HG03039 (cell line): ENCODE results near the gene ENTREP3.
"Not testable (repeated sequence)": the region's sequence is repeated elsewhere in the genome, so short reads cannot be mapped to it uniquely, and the experiment has no call there.

ENCODE experiments used
- ATAC-seq: cut with Tn5 transposase; IDR thresholded peaks from one replicate; pipeline ENCODE4 v1.9.1; 2021; ENCODE audit warnings: mild to moderate bottlenecking, moderate library complexity; ENCODE audit not compliant: unreplicated experiment

The ENTREP3 gene

DNA sequence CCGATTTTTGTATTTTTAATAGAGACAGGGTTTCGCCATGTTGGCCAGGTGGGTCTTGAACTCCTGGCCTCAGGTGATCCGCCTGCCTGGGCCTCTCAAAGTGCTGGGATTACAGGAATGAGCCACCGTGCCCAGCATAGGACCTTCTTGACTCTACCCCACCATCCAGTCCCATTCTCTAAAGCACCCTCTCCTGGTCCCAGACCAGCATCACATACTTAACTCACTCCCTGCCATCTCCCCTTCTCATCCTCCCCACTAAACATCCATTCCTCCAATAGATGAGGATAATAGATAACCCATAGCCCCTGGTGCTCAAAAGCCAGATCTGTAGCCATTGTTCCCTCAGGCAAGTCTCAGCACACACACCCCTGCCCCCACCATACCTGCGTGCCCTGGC is 2.1 kb downstream of the ENTREP3 start:
- no peak for ATAC-seq

DNA sequence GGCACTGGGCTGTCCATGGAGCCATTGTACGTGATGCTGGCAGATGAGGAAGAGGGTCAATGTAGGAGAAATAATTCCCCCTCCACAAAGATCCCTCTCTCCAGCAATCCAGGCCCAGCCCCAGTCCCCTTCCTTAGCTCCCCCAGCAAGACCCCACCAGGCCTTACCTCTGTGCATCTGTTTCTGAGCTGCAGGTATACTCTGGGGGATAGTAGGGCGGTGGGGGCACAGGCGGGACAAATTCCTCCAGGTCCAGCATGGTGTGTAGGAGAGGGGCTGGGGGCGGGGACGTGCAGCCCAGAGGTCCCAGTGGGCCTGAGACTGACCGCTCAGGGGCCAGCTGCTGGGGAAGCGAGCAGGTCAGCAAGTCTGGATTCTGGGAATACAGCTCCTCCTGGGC is 3.7 kb downstream of the ENTREP3 start:
- no peak for ATAC-seq

DNA sequence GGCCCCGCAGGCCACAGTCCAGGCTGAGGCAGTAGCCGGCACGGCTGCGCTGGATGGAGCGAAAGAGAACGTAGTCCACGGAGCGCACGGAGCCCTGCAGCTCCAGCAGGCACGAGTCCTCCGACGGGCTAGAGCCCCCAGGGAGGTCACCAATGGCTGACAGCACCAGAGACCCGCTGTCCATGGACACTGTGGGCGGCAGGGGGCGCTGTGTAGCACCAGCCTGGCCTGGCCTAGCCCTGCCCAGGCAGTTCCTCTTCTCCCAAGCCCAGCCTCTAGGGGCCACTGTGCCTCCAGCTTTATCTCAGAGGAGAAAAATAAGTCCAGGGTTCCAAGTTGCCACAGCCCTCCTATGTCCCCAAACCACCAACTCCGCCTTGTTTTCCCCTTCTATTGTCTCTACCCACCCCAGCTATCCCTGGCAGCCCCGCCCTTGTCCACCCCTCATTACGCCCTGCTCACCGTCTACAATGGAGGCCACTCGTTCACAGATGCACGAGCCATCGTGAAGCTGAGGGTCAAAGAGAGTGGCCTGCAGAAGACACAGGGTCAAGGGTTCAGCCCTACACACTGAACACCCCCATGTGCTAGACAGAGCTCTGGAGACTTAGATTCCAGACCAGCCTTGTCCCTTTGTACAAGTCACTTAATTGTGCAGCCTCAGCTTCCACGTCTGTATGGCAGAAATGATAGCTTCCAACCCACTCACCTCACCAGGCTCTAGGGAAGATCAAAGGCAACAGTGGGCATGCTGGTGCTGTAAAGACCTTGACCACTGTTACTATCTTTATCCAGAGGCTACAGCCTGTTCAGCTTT is 4.4 kb downstream of the ENTREP3 start:
- ATAC-seq: peak; percentile 77

DNA sequence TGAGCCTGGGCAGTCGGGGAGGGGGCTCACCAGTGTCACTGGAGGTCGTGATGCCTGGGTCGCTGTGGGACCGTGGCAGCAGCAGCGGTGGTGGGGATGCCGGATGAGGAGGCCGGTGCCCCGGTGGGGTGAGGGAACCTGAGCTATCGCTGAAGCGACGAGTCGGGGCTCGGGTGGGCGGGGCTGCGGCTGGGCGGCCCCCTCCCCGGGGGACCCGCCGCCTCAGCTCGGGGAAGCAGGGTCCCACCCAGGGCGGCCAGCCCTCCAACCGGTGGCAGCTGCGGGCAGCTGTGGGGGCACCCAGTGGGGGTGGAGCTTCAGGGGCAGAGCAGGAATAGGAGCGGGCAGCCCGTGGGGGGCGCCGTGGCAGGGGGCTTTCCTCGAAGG is 5.0 kb downstream of the ENTREP3 start:
- peak; percentile 9 for ATAC-seq

DNA sequence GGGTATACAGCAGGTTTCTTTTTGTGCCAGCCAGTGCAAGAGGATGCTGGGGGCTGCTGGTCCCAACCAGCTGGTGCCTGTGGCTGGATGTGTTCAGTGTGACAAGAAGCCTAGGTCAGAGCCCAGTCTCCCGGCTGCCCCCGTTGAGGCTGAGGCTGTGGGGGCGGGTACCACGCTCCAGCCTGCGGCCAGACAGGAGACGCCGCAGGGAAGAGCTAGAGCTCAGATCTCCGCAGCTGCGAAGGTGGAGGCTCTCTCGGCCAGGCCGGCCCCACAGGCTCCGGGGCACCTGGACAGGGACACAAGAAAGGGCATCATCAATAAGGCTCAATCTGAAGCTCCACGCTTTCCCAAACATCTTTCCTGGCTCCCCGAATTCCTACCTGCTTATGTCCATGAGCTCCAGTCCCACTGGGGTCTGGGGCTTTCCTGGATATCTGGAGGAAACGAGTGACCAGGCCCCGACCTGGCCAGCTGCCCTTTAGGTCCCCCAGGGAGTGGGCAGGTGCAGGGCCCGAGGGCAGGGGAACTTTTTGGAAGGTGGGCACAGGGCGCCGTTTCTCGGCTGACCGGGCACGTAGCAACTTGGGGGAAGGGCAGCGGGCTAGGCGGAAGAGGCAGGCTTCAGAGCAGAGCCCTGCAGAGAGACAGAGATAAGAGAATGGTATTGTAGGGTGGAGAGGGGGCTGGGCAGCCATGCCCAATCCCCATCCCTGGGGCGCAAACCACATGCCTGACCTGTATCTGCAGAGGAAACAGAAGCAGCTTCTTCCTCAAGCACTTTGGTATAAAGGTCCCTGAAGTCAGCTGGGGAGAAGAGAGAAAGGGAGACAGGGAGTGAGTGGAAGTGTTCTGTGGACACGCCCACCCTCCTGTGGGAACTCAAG is 7.4 kb downstream of the ENTREP3 start:
- no peak for ATAC-seq

DNA sequence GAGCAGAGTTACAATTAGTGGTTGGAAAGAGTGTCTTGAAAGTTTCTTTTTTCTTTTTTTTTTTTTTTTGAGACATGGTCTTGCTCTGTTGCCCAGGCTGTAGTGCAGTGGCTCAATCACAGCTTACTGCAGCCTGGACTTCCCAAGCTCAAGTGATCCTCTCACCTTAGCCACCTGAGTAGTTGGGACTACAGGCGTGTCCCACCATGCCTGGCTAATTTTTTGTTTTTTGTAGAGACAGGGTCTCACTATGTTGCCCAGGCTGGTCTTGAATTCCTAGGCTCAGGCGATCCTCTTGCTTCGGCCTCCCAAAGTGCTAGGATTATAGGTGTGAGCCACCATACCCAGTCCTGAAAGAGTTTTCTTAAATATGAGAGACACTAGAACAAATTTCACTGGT is 8.5 kb downstream of the ENTREP3 start:
- not testable (repeated sequence) for ATAC-seq

DNA sequence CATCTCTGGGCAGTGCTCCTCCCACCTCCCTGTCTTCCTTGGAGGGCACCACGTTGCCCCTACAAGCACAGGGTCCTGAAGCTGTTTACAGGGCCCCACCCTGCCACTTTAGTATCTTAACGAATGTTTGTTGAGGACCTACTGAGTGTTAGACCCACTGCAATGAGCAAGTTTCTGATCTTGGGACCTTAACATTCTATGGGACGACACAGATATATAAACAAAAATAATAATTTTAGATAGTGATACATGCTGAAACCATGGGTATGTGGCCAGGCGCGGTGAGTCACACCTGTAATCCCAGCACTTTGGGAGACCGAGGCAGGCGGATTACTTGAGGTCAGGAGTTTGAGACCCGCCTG is 10.1 kb downstream of the ENTREP3 start:
- peak; percentile 3 for ATAC-seq

DNA sequence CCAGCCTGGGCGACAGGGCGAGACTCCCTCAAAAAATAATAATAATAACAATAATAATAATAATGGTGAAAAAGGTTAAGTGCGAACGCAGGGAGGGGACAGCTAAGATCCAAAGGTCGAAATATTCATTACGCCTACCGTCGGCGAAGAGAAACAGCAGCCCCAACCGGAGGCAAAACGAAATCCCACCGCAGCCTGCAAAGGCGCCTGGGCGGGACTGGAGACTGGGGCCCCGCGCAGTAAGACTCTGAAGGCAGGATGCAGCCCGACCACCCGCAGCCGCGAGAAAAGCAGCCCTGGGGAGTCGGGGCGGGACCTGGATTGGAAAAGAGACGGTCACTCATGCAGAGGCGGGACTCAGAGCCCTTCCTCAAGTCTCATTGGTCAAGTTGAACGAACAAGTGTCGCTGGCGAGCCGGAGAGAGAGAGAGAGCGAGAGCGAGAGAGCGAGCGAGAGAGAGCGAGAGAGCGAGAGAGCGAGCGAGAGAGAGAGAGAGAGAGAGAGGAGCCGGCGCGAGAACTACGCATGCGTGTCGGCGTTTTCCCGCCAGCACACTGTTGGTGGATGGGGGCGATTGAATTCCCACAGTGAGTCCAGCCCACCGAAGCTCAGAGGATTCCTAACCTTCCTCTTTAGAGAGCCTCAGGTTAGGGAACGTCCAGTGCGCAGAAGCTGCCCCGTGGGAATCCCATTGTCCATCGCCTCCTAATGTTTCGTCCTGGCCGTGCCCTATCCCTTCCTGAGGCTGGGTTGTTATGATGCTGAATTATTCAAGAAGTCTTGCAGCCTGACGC is 10.7 kb downstream of the ENTREP3 start:
- ATAC-seq: peak; percentile 75

DNA sequence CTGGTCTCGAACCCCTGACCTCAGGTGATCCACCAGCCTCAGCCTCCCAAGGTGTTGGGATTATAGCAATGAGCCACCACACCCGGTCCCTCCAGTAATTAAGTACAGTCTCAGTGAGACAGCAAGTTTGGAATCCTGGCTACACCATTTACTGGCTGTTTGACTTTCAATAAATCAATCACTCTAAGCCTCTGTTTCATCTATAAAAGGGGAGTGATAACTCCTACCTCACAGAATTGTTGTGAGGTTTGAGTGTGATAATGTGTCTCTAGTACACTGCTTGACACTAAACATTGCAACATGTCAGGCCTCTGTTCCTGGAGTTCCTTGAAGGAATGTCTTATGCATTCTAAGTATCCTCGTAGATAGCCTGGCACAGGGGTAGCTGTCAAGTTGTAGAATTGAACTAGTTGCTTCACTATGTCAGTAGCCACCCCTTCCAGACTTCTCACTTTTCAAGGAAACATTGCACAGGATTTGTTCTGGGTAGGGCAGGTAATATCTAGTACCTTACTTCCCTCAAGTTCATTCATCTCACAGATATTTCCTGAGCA is 12.4 kb downstream of the ENTREP3 start:
- no peak for ATAC-seq

DNA sequence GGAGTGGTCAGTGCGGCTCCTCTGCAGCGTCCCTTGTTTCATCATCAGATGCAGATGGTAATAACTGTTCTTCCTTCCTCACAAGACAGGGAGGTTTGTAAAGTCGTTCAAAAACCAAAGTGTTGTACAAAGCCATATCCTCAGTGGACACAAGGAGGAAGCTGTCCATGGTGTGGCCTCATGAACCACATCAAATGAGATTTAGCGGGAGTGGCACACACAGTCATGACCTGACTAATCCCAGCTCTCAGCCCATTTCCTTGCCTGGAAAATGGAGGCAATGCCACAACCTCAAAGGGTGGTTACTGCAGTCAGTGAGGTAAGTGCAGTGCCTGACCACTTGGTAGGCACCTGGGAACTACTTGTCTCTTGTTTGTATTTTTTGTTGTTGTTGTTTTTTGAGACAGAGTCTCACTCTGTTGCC is 13.4 kb downstream of the ENTREP3 start:
- no peak for ATAC-seq

DNA sequence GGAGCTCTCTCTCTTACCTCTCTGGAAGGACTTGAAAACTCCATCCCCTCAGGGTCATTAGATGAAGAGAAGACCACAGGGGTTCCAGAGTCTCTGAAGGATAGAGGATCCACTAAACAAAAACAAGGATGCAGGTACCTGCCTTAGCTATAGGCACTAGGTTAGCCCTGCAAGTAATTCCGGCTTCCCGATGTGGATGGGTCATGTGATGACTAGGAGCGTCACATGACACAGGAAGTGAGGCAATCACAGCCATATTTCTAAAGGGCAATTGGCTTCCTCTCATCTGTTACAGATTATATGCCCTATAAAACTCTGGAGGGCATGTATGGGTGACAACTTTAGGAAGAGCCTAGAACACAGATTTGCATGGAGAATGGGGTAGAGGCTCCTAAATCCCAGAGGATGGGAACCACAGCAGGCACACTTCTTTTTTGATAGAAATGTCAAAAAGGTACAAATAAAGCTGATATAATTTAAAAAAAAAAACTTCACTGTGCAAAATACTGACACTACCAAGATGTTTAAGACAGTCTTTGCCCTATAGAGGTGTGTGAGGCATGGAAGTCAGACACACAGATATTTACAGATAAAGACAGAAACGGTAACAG is 14.1 kb downstream of the ENTREP3 start:
- ATAC-seq: no peak

DNA sequence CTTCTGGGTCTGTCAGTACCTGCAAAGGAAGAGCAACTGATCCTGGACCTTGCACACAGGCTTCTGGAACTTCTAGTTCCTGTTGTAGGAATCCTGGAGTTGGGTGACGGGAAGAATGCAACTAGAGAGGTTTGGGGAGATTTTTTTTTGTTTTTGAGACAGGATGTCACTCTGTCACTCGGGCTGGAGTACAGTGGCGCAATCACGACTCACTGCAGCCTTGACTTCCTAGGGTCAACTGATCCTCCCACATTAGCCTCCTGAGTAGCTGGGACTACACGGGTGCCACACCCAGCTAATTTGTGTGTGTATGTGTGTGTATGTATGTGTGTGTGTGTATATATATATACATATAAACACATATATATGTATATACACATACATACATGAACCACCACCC is 18.8 kb downstream of the ENTREP3 start:
- no peak for ATAC-seq

DNA sequence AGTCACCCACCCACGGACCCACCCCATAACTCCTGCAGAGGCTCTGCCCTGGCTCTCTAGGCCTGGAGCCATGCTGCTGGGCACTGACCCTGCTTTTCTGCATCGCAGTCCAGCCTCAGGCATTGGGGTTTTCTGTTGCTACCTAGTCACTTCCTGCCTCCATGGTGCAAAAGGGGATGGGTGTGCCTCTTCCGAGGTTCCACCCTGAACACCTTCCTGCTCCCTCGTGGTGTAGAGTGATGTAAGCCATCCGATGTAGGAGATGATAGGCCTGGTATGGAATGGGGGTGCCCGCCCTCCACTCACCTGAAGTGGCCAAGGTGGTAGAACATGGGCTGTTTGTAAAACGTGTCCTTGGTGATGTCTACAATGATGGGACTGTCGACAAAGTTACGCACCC is 19.9 kb downstream of the ENTREP3 start:
- ATAC-seq: not testable (repeated sequence)

DNA sequence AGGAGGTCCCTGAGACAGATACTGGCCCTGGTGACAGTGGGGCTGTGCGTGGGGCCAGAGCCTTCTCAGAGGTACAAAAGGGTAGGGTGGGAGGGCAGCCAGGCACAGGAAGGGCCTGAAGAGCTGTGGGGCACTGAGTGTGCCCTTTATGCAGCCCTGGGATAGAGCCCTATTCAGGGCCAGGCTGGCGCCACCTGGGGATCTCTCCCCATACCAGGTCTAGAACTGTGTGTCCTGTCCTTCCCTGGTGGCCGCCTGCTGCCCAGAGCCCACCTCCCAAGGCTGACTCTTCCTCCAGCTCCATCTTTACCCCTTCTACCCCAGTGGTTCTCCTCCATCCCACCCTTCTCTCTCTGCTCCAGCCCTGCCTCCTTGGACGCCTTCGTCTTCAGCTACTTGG is 21.8 kb downstream of the ENTREP3 start:
- ATAC-seq: not testable (repeated sequence)

DNA sequence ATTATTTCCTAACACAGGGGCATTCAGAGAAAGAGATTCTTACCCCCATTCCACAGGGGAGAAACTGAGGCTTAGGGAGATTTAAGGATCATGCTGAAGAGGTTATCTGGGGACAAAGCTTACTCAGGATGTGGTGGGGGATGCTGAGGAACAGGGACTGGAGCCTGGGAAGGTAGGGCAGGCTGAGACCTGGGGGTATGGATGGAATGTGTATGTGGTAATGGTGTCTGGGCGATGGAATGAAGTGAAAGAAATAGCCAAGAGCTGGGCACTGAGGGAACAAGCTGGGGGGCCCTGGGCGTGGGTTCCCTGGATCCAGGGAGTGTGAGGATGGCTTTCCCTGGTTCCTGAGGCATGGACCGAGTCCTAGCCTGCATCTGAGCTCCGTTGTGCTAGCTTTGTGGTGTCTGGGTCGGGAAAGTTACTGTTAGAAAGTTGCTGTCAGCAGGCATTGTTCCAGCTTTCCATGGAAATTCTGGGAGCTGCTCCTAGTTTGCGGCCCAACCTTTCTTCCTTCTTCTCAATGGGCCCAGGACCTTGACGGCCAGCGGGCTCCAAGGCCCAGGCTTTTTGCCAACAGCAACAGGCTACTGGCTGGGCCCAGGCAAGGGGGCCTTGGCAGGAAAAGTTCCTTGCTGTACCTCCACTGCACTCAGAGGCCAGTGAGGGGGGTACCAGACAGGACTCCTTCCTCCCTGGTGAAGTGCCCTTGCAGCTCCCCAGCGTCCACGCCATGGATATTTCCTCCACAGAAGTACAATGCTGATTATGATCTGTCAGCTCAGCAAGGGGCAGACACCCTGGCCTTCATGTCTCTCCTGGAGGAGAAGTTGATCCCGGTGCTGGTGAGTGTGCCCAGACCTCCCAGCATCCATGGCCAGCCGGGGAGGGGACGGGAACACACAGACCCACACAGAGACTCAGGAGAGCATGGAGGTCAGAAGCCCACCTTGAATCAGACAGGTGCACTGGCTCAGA is 23.0 kb downstream of the ENTREP3 start:
- not testable (repeated sequence) for ATAC-seq

DNA sequence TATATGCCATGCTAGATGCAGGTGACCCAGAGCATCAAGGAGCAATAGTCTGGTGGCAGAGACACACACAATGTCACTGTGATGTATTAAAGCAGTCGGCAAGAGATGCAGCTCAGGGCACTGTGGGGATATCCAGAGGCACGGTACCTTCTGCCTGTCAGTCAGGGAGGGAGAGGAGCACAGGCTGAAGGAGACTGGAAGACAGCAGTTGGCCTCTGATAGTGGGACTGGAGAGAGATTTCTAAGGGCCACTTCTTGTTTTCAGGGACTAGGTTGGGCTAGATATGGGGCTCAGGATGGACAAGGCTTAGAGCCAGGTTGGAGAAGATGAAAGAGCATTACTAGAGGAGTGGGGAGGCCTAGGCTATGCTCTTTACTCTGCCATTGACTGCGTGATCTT is 24.0 kb downstream of the ENTREP3 start:
- not testable (repeated sequence) for ATAC-seq

DNA sequence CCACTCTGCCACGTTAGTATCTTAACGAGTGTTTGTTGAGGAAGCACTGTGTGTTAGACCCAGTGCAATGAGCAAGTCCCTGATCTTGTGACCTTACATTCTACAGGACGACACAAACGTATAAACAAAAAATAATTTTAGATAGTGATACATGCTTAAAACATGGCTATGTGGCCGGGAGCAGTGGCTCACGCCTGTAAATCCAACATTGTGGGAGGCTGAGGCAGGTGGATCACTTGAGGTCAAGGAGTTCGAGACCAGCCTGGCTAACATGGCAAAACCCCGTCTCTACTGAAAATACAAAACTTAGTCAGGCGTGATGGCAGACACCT is 27.2 kb downstream of the ENTREP3 start:
- no peak for ATAC-seq

DNA sequence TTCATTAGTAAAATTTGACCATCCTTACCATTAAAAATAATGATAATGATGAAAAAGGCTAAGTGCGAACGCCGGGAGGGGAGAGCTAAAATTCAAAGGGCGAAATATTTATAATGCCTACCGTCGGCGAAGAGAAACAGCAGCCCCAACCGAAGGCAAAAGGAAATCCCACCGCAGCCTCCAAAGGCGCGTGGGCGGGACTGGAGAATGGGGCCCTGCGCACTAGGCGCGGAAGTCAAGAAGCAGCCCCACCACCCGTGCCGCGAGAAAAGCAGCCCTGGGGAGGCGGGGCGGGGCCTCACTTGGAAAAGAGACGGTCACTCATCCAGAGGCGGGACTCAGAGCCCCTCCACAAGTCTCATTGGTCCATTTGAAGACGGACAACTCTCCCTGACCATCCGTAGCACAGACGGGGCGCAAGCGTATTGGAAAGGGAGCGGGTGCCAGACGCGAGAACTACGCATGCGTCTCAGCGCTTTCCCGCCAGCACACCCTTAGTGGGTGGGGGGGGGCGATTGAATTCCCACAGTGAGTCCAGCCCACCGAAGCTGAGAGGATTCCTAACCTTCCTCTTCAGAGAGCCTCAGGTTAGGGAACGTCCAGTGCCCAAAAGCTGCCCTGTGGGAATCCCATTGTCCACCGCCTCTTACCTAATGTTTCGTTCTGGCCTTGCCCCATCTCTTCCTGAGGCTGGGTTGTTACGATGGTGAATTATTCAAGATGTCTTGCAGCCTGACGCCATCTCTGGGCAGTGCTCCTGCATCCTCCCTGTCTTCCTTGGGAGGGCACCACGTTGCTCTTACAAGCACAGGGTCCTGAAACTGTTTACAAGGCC is 27.8 kb downstream of the ENTREP3 start:
- peak; percentile 90 for ATAC-seq

DNA sequence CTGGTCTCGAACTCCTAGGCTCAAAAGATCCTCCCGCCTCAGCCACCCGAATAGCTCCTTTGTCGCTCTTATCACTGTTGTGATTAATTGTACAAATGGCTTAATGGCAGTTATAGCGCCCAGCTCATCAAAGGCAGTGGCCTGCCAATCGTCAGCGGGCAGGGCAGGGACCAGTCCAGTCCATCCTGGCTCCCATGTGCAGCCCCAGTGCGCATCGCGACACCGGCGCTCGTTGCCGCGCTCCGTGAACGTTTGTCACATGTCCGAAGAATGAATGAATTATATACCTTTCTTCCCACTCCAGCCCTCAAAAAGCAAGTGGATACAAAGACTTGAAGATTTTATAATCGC is 28.4 kb downstream of the ENTREP3 start:
- no peak for ATAC-seq
